Kidney epithelial cell (primary cell): ENCODE measurements around the gene GHR. TPM values are rescaled to one million over a fixed set of nuclear protein-coding genes. Genes with fewer than 3 reads are reported as not detected.

Source experiments
- DNase-seq: peaks from one replicate; pipeline ENCODE4 v3.0.0-alpha.2; 2010; ENCODE audit warnings: low read depth
- H3K27me3 ChIP-seq: 2 replicates; pipeline ENCODE4 v1.6.0; 2011; ENCODE audit warnings: low read length; ENCODE audit not compliant: control insufficient read depth, insufficient read depth
- H3K36me3 ChIP-seq: 2 replicates; pipeline ENCODE4 v1.5.1; 2011; ENCODE audit warnings: low read length; ENCODE audit not compliant: control insufficient read depth, insufficient read depth
- H3K4me3 ChIP-seq: 2 replicates; pipeline ENCODE4 v1.5.1; 2011; ENCODE audit warnings: low read depth, mild to moderate bottlenecking, control low read depth, low read length
- CTCF ChIP-seq: IDR thresholded peaks from 2 replicates; pipeline ENCODE4 v1.5.1; 2011; ENCODE audit warnings: mild to moderate bottlenecking, moderate library complexity, low read length, control low read depth, inconsistent platforms; ENCODE audit not compliant: insufficient read depth, poor library complexity, severe bottlenecking
- total RNA-seq: library from RNA; depleted of rRNA; stranded (reverse); fragments of >200 nt; gene quantifications from 2 replicates; pipeline ENCODE4 v1.2.3, GENCODE V29; 2015

The GHR gene
- total RNA-seq, 1 donor from 2014 or later = 0.63 TPM

DNA sequence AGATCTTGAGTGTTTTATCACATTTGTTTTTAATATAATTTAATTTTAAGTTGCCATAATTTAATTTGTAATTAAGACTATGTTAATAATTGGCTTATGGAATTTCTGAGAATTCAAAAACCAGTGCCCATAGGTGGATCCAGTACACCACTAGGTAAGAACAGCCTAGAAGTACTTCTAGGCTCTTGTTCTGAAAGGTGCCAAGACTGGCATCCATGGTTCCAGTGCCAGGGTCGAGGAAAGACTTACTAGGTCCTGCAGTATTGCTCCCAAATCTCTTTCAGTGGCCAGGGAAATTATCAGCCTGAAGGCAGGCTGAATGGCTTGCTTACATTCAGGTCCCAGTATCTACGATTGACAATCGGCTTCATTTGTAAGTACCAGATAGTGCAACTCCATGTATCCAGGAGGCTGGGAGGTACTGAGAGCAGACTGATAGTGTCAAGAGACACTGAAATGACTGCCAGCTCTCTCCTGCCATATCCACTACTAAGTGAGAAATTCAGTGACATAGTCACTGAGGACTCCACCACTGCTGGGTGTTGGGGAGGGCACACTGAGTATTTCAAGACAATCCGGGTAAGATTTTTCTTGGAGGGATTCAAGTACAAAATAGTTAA lies 174.2 kb downstream of the GHR start:
- no peaks in the 10 kb centered on the region for H3K27me3 ChIP-seq
- H3K36me3 ChIP-seq = no peaks in the 10 kb centered on the region
- no peak overlapping the region for H3K4me3 ChIP-seq
- DNase-seq = no peak
- no peak for TF ChIP-seq CTCF

GRCh38 chr5:42598311-42598710 lies 175.1 kb downstream of the GHR start:
- DNase-seq = no peak
- Histone ChIP-seq H3K4me3 (no peak overlapping the region), H3K36me3 (no peaks in the 10 kb centered on the region), H3K27me3 (no peaks in the 10 kb centered on the region)
- TF ChIP-seq CTCF = no peak

DNA sequence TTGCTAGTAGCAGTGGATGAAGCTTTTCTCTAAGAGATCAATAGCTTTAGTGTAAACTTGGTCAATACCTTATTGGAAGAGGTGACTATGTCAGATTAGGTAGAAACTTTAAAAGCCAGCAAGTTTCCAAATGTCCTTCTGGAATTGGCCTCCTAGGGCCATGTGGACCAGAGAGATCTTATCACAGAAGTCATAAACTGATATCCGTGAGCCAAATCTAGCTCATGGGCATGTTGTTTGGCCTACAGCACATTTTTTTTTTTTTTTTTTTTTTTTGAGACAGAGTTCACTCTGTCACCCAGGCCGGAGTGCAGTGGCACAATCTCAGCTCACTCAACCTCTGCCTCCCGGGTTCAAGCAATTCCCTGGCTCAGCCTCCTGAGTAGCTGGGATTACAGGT lies 175.9 kb downstream of the GHR start:
- no peaks in the 10 kb centered on the region for H3K27me3 ChIP-seq
- no peak overlapping the region for H3K4me3 ChIP-seq
- H3K36me3 ChIP-seq = no peaks in the 10 kb centered on the region
- DNase-seq = no peak
- TF ChIP-seq CTCF = no peak

- H3K36me3 ChIP-seq = no peaks in the 10 kb centered on the region
- no peak for DNase-seq
- TF ChIP-seq CTCF = no peak
- no peak overlapping the region for H3K4me3 ChIP-seq
- H3K27me3 ChIP-seq = no peaks in the 10 kb centered on the region
Measured at GRCh38 chr5:42600441-42600840, 177.2 kb downstream of the GHR start.

GRCh38 chr5:42604171-42604711 lies 181.0 kb downstream of the GHR start:
- DNase-seq = no peak
- H3K36me3 ChIP-seq = no peaks in the 10 kb centered on the region
- TF ChIP-seq CTCF = no peak
- no peak overlapping the region for H3K4me3 ChIP-seq
- no peaks in the 10 kb centered on the region for H3K27me3 ChIP-seq

- H3K36me3 ChIP-seq = no peaks in the 10 kb centered on the region
- no peak for DNase-seq
- no peaks in the 10 kb centered on the region for H3K27me3 ChIP-seq
- no peak for TF ChIP-seq CTCF
- no peak overlapping the region for H3K4me3 ChIP-seq
Measured at GRCh38 chr5:42605490-42605889, 182.3 kb downstream of the GHR start.
